Stimulated activated CD4-positive, alpha-beta T cell treated with anti-CD3 and anti-CD28 coated beads, Interleukin-2, amount 100 ng/mL, for 48 hours (primary cell): Measurements from ENCODE around the gene NSA2.
"Not testable (repeated sequence)": the region's sequence is repeated elsewhere in the genome, so short reads cannot be mapped to it uniquely, and the experiment has no call there.

ENCODE experiments used
- DNase-seq, 2 donors: peaks; one replicate each; pipeline ENCODE4 v3.0.0-alpha.2; 2020

NSA2 gene

DNA sequence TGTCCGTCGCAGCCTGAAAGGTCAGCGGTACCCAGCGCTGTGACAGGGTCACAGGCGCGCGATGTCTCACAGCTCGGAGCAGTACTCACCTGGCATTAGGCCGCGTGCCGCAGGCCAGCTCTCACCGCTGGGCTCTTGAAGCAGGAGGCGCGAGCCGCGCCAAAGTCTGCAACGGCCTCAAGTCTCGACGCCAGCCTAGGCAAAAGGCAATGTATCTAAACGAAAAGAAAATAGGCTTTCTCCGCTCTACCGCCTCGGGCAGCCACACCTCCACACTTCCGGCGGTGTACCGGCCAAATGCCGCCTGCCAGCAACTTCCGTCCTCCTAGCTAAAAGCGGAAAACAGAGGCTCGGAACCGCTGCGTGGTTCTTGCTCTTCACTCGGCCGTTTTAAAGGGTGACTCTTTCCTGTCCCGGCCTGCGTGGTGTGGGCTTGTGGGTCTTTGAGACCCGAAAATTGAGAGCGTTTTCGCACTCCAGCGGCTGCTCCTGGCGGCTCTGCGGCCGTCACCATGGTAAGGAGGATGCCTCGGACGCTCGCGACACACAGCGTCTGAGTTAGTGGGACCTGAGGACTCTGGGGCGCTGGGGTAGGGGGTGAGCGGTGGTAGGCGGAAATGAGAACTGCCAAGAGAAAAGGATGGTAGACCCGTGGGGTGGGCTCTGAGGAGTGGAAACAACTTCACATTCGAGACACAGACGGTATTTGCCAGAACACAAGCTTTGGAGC, at the start of gene NSA2, which contains the start of gene GFM2:
NSA2 (plus strand) TSS at position 401 of the 730 bp plus-strand sequence; CDS start at position 513, 112 bp downstream.
GFM2 (minus strand) TSS at position 269 of the 730 bp plus-strand sequence. CDS start 3,375 bp downstream, outside the sequence.
- DNase-seq = peak; percentile 85 to 93

- no peak for DNase-seq
Observed at GRCh38 chr5:74717596-74717995, 49.5 kb upstream of the NSA2 start.

GRCh38 chr5:74722271-74722670, 44.8 kb upstream of the NSA2 start:
- no peak for DNase-seq

DNA sequence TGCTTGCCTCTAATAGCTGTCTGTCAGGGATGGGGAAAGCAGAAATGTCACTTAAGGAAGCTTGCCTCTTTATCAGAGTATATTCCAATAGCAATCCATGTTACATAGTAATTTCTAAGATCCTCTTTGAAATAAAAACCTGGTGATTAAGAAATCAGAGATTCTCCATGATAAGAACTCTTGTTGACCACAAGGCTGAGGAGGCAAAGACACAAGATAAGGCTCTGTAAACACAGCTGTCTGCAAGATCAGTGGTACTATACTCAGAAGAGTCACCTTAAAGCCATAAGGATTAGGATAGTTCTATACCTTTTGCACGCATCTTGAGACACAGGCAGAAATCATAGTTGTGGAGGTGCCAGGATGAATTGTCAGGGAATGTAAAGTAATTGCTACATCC, 41.7 kb upstream of the NSA2 start:
- no peak for DNase-seq

- no peak for DNase-seq
Observed at GRCh38 chr5:74736759-74737158, 30.3 kb upstream of the NSA2 start.

GRCh38 chr5:74738406-74738805, 28.6 kb upstream of the NSA2 start:
- no peak for DNase-seq

GRCh38 chr5:74748742-74749141, 18.3 kb upstream of the NSA2 start:
- DNase-seq = not testable (repeated sequence)

- no peak for DNase-seq
Observed at GRCh38 chr5:74761241-74761640, 5.8 kb upstream of the NSA2 start.

DNA sequence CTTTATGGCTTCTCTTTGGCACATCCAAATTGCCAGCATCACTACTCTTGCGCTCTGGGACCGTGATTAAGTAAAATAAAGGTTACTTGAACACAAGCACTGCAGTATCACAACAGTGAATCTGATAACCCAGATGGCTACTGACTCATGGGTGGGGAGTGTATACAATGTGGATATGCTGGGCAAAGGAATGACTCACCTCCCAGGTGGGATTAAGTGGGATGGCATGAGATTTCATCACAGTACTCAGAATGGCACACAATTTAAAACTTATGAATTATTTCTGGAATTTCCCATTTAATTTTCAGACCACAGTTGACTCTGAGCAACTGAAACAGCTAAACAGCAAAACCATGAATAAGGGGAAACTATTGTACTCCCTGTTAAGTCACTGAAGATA, 4.5 kb upstream of the NSA2 start:
- DNase-seq = peak in 1 of 2 donors; percentile 16

- DNase-seq = no peak
Observed at GRCh38 chr5:74763504-74763903, 3.5 kb upstream of the NSA2 start.

DNA sequence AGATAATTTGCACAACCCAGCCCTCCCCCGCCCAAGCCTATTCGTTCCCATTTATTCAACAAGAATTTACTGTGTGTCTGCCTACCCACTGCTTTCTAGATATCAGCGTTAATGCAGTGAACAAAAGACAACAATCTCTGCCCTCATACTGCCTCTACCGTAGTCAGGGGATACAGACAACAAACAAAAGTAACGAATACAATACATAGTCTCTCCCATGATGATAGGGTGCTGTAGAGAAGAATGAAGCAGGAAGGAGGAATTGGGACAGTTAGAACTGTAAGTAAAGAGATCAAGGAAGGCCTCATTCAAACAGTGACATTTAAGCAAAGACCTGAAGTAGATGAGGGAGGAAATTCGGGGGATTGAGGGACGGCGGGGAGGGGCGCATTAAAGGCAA, 1.8 kb upstream of the NSA2 start:
- no peak for DNase-seq

DNA sequence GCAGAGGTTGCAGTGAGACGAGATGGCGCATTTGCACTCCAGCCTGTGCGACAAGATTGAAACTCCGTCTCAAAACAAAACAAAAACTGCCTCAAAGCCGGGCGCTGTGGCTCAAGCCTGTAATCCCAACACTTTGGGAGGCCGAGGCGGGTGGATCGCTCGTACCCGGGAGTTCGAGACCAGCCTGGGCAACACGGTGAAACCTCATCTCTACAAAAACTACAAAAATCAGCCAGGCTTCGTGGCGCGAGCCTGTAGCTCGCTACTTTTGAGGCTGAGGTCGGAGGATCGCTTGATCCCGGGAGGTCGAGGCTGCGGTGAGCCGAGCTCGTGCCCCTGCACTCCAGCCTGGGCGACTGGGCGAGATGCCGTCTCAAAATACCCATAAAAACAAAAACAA, 1.1 kb upstream of the NSA2 start:
- DNase-seq = no peak

- DNase-seq = no peak
Observed at GRCh38 chr5:74766418-74766848, 616 bp upstream of the NSA2 start.

DNA sequence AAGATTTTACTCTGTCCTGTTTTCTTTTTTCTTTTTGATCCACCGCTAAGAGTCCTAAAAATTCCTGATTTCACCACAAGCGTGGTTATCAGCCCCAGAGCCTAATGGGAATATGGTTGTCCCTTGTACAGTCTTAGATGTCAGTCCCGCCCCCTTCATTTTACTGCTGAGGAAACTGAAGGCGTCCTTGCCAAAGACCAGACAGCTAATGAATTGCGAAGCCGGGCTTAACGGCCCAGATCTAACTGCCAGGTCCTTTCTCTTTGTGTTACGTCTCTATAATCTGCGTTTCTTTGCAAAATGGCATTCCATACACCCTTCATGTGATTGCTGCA, 497 bp downstream of the NSA2 start:
- peak in 1 of 2 donors; percentile 10 for DNase-seq

GRCh38 chr5:74772359-74772758, 5.3 kb downstream of the NSA2 start:
- DNase-seq = no peak

- DNase-seq = no peak
Observed at GRCh38 chr5:74778609-74779008, 11.6 kb downstream of the NSA2 start.

DNA sequence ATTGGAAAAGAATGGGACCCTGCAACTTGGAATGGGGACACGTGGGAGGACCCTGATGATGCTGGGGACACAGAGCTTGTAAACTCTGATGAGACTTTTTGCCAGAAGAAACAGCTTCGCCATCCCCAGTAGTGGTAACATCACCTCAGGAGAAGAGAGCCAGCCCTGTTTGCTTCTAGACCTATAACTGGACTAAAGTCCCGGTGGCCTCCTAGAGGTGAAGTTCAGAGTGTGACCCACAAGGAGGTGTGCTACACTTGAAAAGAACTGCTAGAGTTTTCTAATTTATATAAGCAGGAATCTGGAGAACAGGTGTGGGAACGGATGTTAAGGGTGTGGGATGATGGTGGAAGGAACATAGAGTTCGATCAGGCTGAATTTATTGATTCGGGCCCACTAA, 19.8 kb downstream of the NSA2 start:
- no peak for DNase-seq

- DNase-seq = no peak
Observed at GRCh38 chr5:74787424-74787823, 20.4 kb downstream of the NSA2 start.

DNA sequence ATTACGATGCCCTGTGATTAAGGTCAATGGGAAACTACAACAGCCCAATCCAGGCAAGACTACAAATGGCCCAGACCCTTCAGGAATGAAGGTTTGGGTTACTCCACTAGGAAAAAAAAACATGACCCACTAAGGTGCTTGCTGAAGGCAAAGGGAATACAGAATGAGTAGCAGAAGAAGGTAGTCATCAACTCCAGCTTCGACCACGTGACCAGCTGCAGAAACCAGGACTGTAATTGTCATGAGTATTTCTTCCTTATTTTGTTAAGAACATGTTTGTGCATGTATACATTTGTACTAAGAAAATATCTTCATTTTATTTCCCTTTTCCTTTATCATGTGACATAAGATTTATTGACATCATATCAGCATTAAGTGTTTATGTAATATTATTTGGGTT, 24.6 kb downstream of the NSA2 start:
- not testable (repeated sequence) for DNase-seq

DNA sequence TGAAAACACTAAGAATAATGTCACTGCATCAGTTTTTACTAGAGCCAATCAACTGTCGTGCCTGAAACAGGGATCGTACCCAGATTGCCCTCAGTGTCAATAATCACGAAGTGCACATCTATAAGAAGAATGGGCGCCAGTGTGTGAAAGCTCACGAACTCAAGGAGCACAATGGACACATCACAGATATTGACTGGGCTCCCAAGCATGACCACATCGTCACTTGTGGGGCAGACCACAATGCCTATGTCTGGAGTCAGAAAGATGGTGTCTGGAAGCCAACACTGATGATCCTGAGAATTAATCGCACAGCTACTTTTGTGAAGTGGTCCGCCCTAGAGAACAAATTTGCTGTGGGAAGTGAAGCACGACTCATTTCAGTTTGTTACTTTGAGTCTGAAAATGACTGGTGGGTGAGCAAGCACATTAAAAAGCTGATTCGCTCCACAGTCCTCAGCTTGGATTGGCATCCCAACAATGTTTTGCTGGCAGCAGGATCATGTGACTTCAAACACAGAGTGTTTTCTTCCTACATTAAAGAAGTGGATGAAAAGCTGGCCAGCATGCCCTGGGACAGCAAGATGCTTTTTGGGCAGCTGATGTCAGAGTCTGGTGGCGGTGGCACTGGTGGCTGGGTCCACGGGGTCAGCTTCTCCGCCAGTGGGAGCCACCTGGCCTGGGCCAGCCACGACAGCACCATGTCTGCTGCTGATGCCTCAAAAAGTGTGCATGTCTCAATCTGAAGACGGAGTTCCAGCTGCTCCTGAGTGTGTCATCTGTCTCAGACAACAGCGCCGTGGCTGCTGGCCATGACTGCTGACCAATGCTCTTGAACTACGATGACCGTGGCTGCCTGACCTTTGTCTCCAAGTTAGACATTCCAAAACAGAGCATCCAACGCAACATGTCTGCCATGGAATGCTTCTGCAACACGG, 32.2 kb downstream of the NSA2 start:
- DNase-seq = no peak

DNA sequence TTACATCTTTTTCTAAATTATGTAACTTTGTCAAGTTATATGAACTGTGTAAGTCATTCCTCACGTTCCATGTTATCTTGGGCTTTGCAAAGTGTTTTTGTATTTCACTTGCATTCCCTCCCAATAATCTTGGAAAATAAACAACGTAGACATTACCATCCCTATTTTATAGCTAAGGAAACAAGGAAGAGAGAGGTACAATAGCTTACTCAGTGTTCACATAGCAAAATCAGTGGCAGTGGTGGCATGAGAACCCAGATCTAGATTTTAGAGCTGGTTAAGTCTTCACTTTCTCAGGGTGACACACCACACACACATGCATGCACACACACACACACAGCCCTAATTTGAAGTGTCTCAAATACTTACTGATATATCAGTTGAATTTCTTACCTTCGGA, 34.1 kb downstream of the NSA2 start:
- DNase-seq = no peak

- no peak for DNase-seq
Observed at GRCh38 chr5:74801941-74802340, 34.9 kb downstream of the NSA2 start.

GRCh38 chr5:74810915-74811314, 43.9 kb downstream of the NSA2 start:
- DNase-seq = no peak

DNA sequence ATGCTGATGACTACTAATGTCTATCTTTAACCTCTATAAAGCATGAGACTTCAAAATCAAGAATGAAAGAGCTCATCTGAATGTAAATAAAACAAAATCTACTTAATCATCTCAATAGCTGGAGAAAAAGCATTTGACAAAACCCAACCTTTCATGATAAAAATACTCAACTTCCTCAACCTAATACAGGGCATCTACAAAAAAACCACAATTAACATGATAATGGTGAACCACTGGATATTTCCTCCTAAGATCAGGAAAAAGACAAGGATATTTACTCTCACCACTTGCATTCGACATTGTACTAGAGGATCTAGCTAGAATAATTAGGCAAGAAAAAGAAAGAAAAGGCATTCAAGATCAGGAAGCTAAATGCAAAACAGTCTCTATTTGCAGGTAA, 49.8 kb downstream of the NSA2 start:
- no peak for DNase-seq
